ENCODE results near the gene LYPLAL1. TPM values are rescaled to one million over a fixed set of nuclear protein-coding genes. Genes with fewer than 3 reads are reported as not detected.

The LYPLAL1 gene
- 12.5 and 23.9 TPM in 2 replicates for total RNA-seq

- no peak for DNase-seq (ENCODE audit: extremely low read depth, low read depth, low spot score)
Measured at GRCh38 chr1:219173758-219174459, at the start of gene LYPLAL1. TSS of gene LYPLAL1 (plus strand) at chr1:219173878. CDS start at chr1:219173891, 13 bp downstream.

GRCh38 chr1:219124163-219124562, 49.5 kb upstream of the LYPLAL1 start:
- no peak for DNase-seq (ENCODE audit: extremely low read depth, low read depth, low spot score)

- no peak for DNase-seq (ENCODE audit: extremely low read depth, low read depth, low spot score)
Measured at GRCh38 chr1:219125342-219125741, 48.3 kb upstream of the LYPLAL1 start.

GRCh38 chr1:219126377-219126776, 47.3 kb upstream of the LYPLAL1 start:
- DNase-seq (ENCODE audit: extremely low read depth, low read depth, low spot score) = no peak

DNA sequence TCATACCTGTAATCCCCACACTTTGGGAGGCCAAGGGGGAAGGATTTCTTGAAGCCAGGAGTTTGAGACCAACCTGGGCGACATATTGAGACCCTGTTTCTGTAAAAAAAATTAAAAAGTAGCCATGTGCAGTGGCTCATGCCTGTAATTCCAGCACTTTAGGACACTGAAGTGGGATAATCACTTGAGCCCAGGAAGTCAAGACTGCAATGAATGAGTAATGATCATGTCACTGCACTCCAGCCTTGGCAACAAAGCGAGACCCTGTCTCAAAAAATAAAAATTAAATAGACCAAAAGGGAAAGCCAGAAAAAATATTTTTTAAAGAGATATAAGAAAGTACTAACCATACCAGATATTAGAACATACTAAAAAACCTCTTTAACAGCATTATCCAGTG, 44.7 kb upstream of the LYPLAL1 start:
- no peak for DNase-seq (ENCODE audit: extremely low read depth, low read depth, low spot score)

- DNase-seq (ENCODE audit: extremely low read depth, low read depth, low spot score) = no peak
Measured at GRCh38 chr1:219130366-219130935, 43.2 kb upstream of the LYPLAL1 start.

DNA sequence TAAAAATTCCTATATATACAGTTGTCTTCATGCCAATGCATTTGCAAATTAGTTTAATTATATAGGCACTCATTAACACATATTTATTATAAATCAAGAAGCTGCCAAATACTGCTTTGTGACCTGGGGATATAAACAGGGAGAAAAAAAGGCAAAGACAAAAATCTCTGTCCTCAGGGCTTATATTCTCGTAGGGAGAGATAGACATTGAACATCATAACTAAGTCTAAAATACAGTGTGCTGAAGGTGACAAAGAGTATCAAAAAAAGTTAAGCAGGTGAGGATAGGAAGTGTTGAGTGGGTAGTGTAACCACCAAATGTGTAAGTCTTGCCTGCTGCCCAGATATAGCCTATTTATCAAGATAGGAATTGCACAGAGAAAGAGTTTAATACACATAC, 40.7 kb upstream of the LYPLAL1 start:
- no peak for DNase-seq (ENCODE audit: extremely low read depth, low read depth, low spot score)

GRCh38 chr1:219138747-219139146, 34.9 kb upstream of the LYPLAL1 start:
- DNase-seq (ENCODE audit: extremely low read depth, low read depth, low spot score) = no peak

- no peak for DNase-seq (ENCODE audit: extremely low read depth, low read depth, low spot score)
Measured at GRCh38 chr1:219140303-219140877, 33.3 kb upstream of the LYPLAL1 start.

GRCh38 chr1:219143735-219144134, 29.9 kb upstream of the LYPLAL1 start:
- DNase-seq (ENCODE audit: extremely low read depth, low read depth, low spot score) = no peak

- no peak for DNase-seq (ENCODE audit: extremely low read depth, low read depth, low spot score)
Measured at GRCh38 chr1:219144658-219145315, 28.9 kb upstream of the LYPLAL1 start.

DNA sequence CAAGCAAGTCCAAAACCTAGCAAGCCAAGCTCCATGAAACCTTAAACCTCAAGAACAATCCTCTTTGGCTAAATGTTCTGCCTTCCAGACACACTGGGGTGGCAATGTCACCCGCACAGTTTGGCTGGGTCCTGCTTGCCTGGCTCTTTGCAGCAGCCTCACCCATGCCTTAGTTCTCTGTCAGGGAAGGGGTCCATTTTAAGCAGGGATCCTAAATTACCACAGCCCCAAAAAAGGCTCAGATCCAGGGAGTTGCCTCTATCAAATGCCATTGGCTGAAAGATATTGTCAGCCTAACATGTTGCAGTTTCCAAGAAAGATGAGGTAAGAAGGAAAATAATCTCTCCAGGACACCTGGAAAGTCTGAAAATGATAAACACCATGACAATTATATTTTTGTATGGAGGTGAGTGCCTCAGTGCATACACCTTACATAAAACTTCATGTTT, 26.1 kb upstream of the LYPLAL1 start:
- no peak for DNase-seq (ENCODE audit: extremely low read depth, low read depth, low spot score)

DNA sequence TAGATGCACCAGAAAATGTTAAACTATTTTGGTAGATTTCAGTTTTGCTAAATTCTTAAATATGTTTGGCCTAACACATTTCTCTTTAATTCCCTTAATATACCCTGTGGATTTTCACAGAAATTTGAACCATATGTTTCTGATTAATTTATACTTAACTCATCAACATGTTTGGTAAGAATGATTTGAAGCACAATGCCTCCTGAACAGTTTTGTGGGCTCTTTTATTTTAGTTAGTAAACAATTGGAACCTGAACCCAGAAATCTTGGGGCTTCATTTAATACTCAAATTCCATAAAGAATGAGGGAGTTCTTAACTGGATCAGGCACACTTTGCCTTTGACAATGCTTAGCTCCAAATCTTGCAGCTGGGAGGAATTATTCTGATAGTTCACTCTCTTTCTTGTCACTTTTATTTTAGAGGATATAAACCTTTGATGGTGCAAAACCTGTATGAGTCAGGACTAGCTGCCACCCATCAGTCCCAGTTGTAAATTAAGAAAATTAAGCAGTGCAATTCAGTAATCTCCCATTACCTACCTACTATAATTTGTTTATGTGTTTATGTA, 24.6 kb upstream of the LYPLAL1 start:
- DNase-seq (ENCODE audit: extremely low read depth, low read depth, low spot score) = no peak

DNA sequence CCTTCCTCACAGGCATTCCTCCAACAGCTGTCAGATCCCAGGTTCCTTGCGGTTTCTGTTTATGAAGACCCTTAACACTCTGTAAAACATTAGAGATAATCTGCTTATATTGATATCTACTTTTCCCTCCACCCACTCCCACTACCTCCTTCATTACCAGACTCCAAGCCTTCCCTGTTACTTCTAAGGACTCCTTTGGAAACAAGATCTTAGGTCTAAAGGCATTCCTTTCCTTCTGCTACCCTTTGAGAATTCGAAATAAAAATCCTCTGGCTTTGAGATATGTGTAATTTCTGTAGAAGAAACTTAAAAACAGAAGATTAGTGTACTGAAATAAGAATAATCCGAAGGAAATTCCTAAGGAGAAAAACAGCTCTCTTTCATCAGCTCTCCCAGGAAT, 23.7 kb upstream of the LYPLAL1 start:
- no peak for DNase-seq (ENCODE audit: extremely low read depth, low read depth, low spot score)

GRCh38 chr1:219150913-219151312, 22.8 kb upstream of the LYPLAL1 start:
- DNase-seq (ENCODE audit: extremely low read depth, low read depth, low spot score) = no peak

GRCh38 chr1:219151467-219151866, 22.2 kb upstream of the LYPLAL1 start:
- DNase-seq (ENCODE audit: extremely low read depth, low read depth, low spot score) = no peak

DNA sequence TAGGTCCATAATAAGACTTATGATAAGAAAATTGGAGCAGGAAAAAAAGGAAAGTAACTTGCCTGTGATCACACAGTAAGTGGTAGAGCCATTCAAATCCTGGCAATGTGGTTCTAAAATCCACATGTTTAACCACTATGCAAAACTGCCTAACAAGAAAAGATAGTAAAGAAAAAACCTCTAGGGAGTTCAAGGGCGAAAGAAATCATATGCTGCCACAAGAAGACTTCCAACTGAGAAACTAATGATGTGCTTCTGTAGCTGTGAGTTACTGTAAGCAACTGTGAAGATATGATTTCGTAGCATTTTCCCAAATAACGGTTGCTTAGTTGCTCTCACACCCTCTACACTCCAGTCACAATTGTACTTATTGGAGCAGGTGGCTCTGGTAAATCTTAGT, 20.9 kb upstream of the LYPLAL1 start:
- no peak for DNase-seq (ENCODE audit: extremely low read depth, low read depth, low spot score)

DNA sequence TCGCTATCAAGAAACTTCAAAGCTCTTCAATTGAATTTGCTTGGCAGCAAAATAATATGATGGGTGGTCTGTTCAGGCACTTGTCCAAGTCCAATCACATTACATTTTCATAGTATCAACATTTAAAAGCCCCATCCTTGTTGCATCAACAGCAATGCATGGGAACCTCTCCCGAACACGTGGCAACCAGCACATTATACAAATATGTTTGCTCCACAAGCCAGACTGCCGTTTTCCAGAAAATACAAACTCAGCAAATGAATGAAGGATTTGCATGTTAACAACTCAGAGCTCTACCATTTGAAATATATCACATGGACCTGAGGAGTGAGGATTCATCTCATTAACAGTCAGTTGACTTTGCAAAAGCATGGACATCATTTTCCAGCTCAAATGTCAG, 20.0 kb upstream of the LYPLAL1 start:
- no peak for DNase-seq (ENCODE audit: extremely low read depth, low read depth, low spot score)

GRCh38 chr1:219155135-219155534, 18.5 kb upstream of the LYPLAL1 start:
- no peak for DNase-seq (ENCODE audit: extremely low read depth, low read depth, low spot score)

- no peak for DNase-seq (ENCODE audit: extremely low read depth, low read depth, low spot score)
Measured at GRCh38 chr1:219159946-219160645, 13.6 kb upstream of the LYPLAL1 start.

GRCh38 chr1:219160967-219161366, 12.7 kb upstream of the LYPLAL1 start:
- no peak for DNase-seq (ENCODE audit: extremely low read depth, low read depth, low spot score)
